ENCODE results near the gene CD160.

DNA sequence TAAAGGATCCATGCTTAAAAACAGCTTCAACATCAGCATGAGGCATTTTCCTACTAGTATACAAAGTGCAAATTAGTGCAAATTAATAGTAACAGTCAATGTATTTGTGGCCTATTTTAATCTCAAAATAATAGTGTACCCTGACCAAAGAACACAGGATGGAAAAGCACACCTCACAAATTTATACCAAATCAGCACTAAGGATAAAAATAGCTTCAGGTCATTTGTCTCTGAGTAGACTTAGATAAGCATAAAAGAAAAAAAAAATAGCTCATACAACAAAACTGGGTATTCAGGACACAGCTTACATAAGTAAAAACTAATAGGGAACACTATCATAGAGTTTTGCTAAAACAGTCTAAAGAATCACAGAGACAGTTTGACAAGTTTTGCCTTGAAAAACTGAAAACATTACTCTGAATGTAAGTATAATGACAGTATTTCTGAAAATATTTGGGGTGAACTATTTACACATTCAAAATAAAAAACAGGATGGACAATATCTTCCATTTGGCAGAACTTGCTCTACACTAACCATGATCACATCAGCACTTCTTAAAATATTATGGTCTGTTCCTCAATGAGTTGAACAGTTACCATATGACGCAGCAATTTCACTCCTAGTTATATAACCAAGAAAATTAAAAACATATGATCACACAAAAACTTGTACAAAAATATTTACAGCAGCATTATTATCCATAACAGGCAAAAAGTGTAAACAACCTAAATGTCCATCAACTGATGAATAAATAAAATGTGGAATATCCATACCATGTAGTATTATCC, 58.3 kb downstream of the CD160 start:
- TF ChIP-seq, protein P1, sequence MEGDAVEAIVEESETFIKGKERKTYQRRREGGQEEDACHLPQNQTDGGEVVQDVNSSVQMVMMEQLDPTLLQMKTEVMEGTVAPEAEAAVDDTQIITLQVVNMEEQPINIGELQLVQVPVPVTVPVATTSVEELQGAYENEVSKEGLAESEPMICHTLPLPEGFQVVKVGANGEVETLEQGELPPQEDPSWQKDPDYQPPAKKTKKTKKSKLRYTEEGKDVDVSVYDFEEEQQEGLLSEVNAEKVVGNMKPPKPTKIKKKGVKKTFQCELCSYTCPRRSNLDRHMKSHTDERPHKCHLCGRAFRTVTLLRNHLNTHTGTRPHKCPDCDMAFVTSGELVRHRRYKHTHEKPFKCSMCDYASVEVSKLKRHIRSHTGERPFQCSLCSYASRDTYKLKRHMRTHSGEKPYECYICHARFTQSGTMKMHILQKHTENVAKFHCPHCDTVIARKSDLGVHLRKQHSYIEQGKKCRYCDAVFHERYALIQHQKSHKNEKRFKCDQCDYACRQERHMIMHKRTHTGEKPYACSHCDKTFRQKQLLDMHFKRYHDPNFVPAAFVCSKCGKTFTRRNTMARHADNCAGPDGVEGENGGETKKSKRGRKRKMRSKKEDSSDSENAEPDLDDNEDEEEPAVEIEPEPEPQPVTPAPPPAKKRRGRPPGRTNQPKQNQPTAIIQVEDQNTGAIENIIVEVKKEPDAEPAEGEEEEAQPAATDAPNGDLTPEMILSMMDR (conservative IDR thresholded peaks at IDR 0.05; ENCODE audit: low read depth in 2 of 2), result no peak
- TF ChIP-seq EZH2phosphoT487 (IDR thresholded peaks at IDR 0.05; ENCODE audit: unreplicated experiment) (no peak), POLR2AphosphoS5 (IDR thresholded peaks at IDR 0.05; ENCODE audit: low read depth) (no peak), EZH2 (IDR thresholded peaks at IDR 0.05; ENCODE audit: low read depth, unreplicated experiment) (no peak), JUNB (IDR thresholded peaks at IDR 0.05; ENCODE audit: unreplicated experiment) (no peak)
- TF ChIP-seq, protein P2, sequence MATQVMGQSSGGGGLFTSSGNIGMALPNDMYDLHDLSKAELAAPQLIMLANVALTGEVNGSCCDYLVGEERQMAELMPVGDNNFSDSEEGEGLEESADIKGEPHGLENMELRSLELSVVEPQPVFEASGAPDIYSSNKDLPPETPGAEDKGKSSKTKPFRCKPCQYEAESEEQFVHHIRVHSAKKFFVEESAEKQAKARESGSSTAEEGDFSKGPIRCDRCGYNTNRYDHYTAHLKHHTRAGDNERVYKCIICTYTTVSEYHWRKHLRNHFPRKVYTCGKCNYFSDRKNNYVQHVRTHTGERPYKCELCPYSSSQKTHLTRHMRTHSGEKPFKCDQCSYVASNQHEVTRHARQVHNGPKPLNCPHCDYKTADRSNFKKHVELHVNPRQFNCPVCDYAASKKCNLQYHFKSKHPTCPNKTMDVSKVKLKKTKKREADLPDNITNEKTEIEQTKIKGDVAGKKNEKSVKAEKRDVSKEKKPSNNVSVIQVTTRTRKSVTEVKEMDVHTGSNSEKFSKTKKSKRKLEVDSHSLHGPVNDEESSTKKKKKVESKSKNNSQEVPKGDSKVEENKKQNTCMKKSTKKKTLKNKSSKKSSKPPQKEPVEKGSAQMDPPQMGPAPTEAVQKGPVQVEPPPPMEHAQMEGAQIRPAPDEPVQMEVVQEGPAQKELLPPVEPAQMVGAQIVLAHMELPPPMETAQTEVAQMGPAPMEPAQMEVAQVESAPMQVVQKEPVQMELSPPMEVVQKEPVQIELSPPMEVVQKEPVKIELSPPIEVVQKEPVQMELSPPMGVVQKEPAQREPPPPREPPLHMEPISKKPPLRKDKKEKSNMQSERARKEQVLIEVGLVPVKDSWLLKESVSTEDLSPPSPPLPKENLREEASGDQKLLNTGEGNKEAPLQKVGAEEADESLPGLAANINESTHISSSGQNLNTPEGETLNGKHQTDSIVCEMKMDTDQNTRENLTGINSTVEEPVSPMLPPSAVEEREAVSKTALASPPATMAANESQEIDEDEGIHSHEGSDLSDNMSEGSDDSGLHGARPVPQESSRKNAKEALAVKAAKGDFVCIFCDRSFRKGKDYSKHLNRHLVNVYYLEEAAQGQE (IDR thresholded peaks at IDR 0.05; ENCODE audit: unreplicated experiment), result no peak
